HG02588 (cell line): Measurements from ENCODE around the gene RGL3.
"Not testable (repeated sequence)": the region's sequence is repeated elsewhere in the genome, so short reads cannot be mapped to it uniquely, and the experiment has no call there.

Experiments
- ATAC-seq: cut with Tn5 transposase; IDR thresholded peaks from one replicate; pipeline ENCODE4 v1.9.1; 2021; ENCODE audit warnings: mild to moderate bottlenecking, moderate library complexity; ENCODE audit not compliant: unreplicated experiment

RGL3 gene

DNA sequence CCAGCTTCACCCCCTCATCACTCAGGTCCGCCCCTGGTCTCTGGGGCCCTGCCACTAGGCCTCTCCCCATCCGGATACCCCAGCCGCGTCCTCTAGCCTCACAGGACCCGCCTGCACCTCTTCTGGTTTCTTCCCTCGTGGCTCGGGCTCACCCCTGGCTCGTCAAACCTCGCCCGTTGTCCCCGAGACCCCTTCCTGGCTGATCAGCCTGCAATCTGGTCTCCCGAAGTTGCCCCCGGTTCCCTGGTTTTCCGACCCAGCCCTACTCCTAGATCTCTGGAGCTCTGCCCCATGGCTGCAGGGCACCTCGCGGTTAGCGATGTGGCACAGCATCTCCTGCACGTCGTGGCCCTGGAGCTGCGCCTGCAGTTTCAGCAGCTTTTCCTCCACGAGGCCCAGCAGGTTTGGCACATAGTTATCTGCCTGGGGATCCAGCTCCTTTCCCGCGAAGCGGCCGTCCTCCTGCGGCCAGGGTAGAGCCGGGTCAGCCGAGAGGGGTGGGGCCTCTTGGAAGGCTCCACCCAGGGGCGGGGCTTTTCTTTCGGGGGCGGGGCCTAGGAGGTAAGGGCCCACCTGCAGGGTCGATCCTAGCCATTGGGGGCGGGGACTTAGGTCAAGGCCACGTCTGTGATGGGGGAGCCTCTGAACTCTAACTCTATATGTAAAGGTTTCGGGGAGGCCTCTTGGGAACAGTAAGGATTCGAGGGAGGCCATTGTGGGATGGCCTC is 2.4 kb upstream of the RGL3 start:
- ATAC-seq = no peak

GRCh38 chr19:11420429-11421370 is 1.6 kb upstream of the RGL3 start:
- no peak for ATAC-seq

GRCh38 chr19:11418094-11418548 is 993 bp downstream of the RGL3 start:
- no peak for ATAC-seq

DNA sequence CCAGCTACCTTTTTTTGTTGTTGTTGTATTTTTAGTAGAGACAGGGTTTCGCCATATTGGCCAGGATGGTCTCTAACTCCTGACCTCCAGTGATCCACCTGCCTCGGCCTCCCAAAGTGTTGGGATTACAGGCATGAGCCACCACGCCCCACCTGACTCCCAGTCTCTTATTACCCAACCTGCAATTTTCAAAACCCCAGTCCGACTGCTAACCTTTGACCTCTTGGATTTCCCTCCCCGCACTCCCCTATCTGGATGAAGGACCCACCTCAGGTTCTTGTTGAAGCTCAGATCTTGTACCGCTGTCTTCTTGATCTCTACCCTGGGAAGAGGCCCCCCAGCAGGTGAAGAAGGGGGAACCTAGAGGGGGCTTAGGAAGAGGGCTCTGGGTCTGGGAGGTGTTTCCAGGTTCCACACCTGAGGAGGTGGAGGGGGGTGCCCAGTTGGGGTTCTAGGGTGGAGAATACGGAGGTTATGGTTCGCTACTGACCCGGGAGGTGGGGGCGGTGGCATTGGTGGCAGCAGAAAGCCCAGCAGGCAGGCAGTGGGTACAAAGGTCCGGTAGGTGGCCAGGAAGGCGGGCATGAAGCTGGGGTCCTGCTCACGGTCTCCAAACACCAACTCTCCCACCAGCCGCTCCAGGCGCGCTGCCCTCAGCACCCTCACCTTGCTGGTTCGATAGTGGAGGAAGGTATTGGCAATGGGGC is 2.6 kb downstream of the RGL3 start:
- ATAC-seq = no peak

GRCh38 chr19:11414544-11414943 is 4.6 kb downstream of the RGL3 start:
- ATAC-seq = no peak

- no peak for ATAC-seq
Measured at GRCh38 chr19:11410682-11411081, 8.4 kb downstream of the RGL3 start.

DNA sequence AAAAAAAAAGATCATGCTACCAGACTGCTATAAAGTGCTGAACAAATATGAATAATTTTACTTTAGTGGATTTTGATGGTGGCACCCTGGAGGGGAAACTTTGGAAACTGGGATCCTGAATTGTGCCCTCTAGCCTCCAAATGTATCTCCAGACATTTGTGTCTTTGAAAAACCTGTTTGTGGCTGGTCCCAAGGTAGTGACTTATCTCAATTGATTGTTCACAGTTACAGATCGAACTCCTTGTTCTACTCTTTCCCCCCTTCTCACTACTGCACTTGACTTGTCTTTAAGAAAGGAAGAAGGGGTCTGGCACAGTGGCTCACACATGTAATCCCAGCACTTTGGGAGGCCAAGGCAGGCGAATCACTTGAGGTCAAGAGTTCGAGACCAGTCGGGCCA is 10.5 kb downstream of the RGL3 start:
- no peak for ATAC-seq

DNA sequence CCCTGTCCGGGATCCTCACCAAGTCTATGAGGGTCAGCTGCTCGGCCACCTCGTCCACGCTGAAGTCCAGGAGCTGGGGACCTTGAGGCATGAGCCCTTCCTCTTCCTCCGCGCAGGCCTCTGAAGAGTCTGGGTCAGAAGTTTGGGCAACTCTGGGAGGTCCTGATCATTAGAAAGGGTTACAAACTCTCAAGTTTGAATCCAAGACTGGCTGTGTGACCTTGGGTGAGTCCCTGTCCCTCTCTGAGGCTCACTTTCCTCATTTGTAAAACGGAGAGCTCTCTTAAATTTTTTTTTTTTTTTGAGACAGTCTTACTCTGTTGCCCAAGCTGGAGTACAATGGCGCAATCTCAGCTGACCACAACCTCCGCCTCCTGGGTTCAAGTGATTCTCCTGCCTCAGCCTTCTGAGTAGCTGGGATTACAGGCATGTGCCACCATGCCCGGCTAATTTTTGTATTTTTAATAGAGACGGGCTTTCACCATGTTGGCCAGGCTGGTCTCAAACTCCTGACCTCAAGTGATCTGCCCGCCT is 12.3 kb downstream of the RGL3 start:
- not testable (repeated sequence) for ATAC-seq

DNA sequence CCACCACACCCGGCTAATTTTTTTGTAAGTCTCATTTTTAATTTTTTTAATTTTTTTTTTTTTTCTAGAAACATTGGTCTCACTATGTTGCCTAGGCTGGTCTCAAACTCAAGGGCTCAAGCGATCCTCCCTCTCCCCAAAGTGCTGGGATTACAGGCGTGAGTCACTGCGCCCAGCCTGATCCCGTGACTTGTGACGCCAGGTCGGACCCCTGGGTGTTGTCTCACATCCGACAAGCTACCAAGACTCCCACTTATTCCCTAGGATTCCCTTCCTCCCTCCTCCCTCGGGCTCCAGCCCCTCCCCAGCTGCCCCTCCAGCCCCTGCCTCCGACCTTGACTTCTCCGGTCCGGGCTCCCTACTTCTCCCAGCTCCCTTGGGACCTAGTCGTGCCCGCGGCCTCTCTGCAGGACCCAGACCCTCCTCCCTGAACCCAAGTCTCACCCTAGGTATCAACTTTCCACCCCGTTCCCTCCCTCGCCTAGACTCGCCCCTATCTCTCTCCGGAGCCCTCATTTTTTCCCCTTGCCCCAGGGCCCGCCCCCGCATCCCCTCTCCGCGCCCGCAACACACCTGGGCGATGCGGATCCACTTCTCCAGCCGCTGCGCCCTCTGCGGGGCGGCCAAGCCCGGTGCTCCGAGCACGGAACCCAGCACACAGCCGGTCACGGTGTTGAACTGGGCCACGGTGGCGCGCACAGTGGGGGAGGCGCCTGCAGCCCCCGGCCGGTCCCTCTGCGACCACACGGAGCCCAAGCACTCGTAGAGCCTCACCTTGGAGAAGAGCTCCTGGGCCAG is 13.1 kb downstream of the RGL3 start:
- no peak for ATAC-seq

GRCh38 chr19:11404588-11405222 is 14.4 kb downstream of the RGL3 start:
- ATAC-seq = no peak

DNA sequence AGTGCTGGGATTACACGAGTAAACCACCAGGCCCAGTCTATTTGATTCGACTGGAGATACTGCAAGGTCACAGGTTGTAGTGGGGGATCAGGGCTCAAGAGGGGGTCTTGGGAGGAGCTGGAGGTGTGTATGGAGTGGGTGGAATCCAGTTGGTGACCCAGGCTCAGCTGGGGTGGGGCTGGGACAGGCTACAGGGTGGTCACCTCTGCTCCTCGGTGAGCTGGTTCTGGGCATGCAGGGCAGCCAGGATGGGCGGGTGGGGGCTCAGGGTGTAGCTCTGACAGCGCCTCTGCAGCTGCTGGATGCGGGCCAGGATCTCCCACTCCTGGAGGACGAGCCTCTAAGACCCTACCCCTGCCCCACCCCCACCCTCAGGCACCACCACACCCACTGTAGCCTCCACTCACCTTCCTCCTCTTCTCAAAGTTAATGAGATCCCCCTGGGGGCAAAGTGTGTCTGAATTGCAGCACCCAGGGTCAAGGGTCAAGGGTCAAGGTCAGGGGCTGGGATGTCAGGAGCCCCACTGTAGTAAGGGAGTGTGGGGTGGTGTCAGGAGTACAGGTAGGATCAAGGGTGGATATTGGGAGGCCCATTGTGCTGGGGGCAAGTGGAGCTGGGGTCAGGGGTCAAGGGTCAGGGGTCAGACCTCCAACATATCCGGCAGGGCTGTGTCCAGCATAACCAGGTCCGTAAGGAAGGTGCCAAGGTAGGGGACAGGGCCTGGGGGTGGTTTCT is 17.1 kb downstream of the RGL3 start:
- no peak for ATAC-seq

DNA sequence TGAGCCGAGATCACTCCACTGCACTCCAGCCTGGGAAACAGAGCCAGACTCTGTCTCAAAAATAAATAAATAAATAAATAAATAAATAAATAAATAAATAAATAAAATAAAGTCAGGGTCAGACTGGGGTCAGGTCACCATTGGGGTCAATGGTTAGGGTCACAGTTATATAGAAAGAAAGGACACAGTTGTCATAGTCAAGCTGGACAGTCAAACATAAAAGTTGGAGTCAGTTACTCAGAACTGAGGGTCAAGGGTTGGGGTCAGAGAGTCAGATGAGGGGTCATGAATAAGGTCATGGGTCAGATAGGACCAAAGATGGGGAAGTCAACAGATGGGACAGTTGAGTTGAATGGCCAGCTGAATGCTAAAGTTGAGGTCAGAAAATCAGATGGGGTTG is 18.3 kb downstream of the RGL3 start:
- ATAC-seq = no peak

DNA sequence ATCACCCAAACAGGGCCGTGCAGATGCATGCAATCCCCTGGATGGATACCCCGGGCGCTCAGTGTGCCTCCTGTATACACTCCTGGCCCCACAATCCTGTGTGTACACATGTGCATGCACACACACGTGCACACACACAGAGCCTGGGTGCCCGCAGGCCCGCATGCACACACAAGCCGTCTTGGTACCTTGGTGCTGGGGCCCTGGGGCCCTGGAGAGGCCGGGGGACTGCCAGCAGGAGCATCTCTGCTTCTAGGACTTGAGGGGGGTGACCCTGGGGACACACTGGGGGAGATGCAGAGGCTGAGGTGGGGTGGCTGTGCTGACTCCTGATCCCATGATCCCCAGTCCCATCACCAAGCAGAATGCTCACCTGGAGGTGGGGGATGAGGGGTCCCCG is 19.4 kb downstream of the RGL3 start:
- no peak for ATAC-seq

DNA sequence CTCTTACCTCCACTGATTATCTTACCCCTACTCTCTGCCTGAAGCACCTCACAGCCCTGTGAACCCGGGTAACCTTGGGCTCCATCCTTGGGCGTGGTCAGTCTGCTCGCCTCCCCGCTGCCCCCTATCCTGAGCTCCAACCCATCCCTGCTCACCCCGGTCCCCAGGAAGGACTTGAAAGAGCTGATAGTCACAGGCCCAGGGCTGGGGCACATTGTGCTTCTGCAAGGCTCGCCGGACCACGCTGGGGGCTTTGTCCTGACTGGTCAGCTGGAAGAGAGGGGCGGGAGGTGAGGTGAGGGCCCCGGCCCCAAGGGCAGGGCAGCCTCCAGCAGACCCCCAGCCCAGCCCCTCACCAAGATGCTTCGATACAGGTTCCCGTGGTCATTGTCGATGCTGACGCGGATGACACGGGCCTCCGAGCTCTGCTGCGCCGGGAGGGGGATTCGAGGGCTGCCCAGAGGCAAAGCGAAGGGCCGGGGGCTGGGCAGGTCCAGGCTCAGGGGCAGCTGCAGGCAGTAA is 22.0 kb downstream of the RGL3 start:
- no peak for ATAC-seq

DNA sequence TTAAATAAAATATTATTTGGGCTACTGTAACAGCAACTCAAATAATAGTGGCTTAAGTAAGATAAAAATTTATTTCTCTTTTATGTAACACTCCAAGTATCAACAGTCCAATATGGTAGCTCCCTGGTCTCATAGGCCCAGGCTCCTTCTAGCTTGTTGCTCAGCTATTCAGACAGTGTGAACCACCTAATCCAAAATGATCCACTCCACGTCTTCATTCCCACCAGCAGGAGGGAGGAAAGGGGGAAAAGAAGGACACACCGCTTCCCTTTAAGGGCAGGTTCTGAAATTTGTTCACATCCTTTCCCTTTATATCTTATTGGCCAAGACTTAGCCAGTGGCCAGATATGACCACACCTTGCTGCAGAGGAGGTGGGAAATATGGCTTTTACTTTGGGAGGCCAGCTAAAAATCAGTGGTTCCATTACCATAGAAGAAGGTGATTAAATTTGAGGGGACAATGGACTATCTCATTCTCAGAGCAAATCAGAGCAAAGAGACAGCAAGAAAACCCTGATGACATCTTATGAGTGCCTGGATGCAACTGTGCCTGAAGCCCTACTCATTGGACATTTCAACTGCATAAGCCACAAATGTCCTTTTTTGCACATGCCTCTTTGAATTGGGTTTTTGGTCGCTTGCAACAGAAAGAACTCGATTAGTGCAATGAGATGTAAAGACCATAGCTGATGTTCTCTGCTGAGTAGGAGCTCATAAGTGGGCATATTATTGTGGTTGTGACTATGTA is 28.0 kb downstream of the RGL3 start:
- ATAC-seq = no peak

GRCh38 chr19:11390359-11390758 is 28.8 kb downstream of the RGL3 start:
- no peak for ATAC-seq

DNA sequence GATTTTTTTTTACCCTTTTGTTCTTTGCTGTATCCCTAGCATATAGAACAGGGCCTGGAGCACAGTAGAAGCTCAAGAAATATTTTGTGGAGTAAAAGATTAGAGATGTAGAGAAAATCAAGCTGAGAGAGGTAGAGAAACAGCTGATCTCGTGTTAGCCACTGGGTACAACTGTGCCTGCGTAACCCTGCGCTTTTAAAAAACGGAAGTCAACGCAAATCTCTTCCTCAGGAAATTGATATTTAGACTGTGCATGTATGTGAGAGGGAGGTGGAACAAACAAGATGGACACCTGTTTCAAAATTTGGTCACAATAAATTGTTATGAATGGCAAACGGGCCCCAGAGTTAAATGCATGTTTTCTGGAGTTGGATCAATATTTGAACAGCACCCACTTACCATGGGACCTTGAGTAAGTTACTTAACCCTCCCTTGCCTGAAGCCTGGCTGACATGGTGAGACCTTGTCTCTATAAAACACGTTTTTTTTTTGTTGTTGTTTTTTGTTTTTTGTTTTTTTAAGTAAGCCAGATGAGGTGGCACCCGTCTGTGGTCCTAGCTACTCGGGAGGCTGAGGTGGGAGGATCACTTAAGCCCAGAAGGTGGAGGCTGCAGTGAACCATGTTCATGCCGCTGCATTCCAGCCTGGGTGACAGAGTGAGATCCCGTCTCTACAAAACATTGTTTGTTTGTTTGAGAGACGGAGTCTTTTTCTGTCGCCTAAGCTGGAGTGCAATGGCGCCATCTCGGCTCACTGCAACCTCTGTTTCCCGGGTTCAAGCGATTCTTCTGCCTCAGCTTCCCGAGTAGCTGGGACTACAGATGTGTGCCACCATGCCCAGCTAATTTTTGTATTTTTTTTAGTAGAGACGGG is 31.7 kb downstream of the RGL3 start:
- no peak for ATAC-seq
